NK-92 treated with Interleukin-12 subunit alpha and Interleukin-12 subunit beta, amount 100 ng/mL, for 24 hours (cell line): ENCODE data around the gene MBD5.
"Not testable (repeated sequence)": the region's sequence is repeated elsewhere in the genome, so short reads cannot be mapped to it uniquely, and the experiment has no call there.

Experiments used
- DNase-seq: peaks from one replicate; lab custom pipeline; 2025; lab: John Stamatoyannopoulos, UW

The MBD5 gene

DNA sequence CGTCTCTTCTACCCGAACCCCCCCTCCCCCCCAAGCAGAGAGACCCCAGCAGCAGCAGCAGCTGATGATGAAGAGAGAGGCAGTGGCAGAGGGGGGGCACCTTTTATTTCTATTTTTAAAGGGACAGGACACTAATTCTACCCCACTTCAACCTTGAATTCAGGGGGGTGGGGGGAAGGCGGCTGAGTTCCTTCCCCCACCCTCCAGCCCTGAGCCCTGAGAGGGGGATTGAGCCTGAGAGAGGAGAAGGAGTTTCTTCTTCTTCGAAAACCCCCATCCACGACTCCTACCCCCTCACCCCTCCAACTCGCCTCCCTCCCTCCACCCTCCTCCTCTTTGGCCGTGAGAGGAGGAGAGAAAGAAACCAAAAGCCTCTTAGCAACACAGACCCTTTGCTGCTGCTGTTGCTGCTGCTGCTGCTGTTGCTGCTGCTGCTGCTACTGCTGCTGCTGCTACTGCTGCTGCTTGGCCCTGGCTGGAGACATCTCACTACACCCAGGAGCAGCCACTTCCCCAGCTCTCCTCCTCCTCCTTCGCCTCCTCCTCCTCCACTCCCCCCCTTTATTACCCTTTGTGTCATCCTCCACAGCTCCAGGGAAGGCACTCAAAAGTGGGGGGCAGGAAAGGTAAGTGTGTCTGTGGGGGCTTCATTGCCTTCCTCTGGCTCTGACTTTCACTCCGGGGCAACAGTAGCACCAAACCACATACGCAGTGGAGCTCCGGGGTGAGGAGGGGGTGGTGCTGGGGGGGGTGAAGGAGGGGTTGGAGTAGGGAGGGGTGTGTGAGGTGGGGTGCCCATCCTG is at the start of gene MBD5:
MBD5 (plus strand) TSS at position 33 of the 803 bp plus-strand sequence.
- DNase-seq, result peak; percentile 29

DNA sequence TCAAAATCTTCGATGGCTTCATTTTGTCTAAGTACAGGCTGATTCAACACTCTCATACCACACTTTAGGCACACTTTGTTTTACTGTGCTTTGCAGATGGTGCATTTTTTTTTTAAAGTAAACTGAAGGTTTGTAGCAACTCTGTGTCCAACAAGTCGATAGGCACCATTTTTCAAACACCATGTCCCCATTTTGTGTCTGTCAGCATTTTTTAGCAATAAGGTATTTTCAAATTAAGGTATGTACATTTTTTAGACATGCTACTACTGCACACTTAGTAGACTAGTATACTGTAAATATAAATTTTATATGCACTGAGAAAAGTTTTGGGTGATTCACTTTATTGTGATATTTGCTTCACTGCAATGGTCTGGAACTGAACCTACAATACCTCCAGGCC is 44.8 kb upstream of the MBD5 start:
- no peak for DNase-seq

- no peak for DNase-seq
These were observed 43.2 kb upstream of the MBD5 start for GRCh38 chr2:147977679-147978078.

DNA sequence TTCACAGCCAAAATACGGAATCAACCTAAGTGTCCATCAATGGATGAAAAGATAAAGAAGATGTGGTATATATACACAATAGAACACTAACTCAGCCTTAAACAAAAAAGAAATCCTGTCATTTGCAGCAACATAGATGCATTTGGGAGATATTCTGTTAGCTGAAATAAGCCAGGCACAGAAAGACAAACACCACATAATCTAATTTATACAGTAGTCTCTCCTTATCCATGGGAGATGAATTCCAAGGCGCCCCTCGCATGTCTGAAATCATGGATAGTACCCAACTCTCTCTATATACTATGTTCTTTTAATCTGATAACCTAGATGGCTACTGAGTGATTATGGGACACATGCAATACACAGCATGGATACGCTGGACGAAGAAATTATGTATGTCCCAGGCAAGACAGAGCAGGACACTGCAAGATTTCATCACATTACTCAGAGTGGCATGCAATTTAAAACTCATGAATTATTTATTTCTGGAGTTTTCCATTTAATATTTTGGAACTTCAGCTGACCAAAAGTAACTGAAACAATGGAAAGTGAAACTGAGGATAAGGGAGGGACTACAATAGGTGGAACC is 39.9 kb upstream of the MBD5 start:
- no peak for DNase-seq

DNA sequence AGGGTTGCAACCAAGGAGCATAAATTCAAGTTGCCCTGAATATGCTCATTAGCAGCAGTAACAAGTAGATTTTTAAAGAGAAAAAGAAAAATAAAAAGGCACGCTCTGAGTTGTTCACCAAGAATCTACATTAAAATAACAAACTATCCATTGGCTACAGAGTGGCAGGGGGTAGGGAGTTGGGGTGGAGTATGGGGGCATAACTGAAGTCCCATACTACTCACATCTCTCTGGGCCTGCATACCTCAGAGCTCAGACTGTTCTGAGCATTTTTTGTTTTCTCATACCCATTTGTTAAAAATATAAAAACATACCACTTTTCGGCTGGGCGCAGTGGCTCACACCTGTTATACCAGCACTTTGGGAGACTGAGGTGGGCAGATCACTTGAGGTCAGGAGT is 31.8 kb upstream of the MBD5 start:
- no peak for DNase-seq

DNA sequence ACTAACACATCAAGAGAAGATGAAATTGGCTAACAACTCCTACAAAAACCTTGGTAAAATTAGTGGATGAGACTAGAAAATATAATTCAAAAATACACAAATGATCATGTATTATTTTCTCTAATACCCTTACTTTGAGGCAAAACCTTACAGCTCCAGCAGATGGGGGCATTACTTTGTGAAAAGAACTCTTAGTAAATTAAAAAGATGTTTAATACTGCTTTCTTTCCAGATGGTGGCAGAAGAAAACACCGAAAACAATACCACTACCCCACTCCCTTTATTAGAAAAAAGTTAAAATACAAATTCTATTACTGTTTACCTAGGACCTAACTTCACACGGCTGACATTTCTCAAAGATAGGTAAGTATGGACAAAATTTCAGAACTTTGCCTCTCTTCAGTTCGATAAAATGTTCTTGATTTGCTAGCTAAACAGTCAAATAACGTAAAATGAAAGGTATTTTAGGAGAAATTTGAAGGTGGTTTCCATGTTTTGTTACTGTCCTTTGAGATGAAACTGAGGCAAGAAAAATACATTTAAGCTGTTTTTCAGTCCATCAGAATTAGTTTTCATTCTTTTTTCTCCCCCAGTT is 31.0 kb upstream of the MBD5 start:
- no peak for DNase-seq

DNA sequence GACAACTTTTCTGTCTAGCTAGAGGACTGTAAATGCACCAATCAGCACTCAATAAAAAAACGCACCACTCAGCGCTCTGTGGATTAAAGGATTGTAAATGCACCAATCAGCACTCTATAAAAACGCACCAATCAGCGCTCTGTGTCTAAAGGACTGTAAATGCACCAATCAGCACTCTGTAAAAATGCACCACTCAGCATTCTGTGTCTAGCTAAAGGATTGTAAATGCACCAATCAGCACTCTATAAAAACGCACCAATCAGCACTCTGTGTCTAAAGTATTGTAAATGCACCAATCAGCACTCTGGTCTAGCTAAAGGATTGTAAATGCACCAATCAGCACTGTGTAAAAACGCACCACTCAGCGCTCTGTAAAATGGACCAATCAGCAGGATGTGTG is 25.9 kb upstream of the MBD5 start:
- DNase-seq, result not testable (repeated sequence)

DNA sequence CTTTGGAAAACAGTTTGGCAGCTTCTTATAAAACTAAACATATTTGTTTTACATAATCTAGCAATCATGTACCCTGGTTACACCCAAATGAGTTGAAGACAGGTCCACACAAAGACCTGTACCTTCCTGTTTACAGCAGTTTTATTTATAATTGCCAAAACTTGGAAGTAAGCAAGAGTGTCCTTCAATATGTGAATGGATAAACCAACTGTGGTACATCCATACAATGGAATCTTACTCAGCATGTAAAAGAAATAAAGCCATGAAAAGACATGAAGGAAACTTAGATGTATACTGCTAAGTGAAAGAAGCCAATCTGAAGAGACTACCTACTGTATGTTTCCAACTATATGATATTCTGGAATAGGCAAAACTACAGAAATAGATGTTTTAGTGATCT is 24.1 kb upstream of the MBD5 start:
- no peak for DNase-seq

- DNase-seq, result no peak
These were observed 22.7 kb upstream of the MBD5 start for GRCh38 chr2:147998203-147998602.

DNA sequence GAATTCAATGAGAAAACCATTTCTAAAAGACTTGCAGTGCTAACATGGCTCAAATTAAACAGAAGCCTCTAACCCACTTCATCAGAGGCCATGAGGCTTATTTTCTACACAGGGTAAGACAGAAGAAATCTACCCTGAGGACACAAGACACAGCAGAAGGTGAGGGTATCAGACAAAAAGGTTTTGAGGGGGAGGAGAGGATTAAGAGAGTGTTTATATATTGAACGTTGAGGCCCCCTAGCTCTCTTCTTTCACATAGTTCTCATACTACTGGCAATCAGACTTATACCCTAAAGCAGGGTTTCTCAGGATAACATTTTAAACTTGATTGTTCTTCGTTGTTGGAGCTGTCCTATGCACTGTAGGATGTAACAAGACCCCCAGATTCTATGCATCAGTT is 21.8 kb upstream of the MBD5 start:
- DNase-seq, result no peak

DNA sequence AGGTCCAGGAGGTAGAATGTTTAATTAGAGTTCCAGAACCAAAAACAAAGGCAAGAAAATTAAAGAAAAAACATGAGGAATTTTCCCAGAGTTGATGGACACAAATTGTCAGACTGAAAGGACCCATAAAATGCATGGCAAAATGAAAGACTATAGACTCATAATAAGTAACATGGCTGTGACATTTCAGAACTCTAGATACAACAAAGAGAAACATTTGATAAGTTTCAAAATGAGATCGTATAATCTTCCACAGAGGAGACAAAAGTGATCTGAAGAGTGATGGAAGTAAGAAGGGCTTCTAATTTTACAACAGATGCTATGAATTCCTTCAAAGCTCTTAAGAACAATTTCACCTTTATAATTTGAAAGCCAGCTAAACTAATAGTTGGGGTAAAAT is 20.8 kb upstream of the MBD5 start:
- DNase-seq, result no peak

DNA sequence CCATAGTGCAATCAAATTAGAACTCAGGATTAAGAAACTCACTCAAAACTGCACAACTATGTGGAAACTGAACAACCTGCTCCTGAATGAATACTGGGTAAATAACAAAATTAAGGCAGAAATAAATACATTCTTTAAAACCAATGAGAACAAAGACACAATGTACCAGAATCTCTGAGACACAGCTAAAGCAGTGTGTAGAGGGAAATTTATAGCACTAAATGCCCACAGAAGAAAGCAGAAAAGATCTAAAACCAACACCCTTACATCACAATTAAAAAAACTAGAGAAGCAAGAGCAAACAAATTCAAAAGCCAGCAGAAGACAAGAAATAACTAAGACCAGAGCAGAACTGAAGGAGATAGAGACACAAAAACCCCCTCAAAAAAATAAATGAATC is 18.5 kb upstream of the MBD5 start:
- DNase-seq, result not testable (repeated sequence)

DNA sequence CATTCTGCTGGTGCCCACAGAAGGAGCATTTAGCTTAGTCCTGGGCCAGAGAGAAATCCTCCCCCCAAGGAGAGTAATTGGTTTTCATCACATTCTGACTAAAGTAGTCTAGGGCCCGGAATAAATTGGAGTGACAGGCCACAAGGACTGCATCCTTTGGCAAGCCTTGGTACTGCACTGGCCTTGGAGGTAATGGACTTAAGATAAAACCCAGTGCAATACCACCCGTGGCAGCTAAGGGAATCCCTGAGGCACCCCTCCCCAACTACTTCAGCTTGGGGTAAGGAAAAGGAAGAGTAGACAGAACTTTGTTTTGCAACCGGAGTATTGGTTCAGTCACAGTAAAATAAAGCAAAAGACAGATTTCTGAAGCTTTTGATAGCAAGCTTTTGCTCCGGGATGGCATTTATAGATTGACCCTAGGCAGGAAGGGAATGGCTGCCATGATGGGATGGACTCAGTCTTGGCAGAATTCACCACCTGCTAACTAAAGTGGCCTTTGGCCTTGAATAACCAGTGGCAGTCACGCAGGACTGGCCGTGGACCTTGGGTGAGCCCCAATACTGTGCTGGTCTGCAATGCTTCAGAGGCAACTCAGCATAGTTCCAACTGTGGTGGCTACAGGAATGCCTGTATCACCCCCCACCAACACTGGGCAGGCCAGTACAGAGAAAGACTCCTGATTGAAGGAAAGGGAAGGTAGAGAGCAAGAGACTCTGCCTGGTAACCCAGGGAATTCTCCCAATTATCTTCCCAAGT is 14.5 kb upstream of the MBD5 start:
- no peak for DNase-seq

- DNase-seq, result no peak
These were observed 13.5 kb upstream of the MBD5 start for GRCh38 chr2:148007219-148007900.

DNA sequence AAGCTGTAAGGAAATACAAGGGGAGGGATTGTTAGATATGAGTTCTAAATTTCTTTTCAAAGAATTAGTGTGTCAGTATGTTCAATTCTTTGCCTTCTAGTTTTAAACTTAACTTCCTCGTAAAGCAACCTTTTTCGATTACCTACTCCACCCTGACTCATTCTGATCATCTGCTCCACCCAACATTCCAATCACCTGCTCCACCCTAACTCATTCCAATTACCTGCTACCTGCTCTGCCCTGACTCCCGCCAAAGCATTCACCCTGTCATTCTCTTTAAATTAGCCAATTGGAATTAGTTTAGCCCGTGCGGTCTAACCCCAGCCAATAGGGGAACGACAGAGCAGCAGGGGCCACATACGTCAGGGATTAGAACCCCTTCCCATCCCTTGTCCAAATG is 12.5 kb upstream of the MBD5 start:
- not testable (repeated sequence) for DNase-seq

GRCh38 chr2:148013876-148014275 is 7.0 kb upstream of the MBD5 start:
- DNase-seq, result no peak

- no peak for DNase-seq
These were observed 6.3 kb upstream of the MBD5 start for GRCh38 chr2:148014616-148015015.

- DNase-seq, result peak; percentile 98
These were observed 506 bp upstream of the MBD5 start, which contains the start of gene ORC4 for GRCh38 chr2:148020111-148021058. Gene ORC4 (minus strand): TSS chr2:148020737. CDS start chr2:147975958, 44,779 bp downstream.

DNA sequence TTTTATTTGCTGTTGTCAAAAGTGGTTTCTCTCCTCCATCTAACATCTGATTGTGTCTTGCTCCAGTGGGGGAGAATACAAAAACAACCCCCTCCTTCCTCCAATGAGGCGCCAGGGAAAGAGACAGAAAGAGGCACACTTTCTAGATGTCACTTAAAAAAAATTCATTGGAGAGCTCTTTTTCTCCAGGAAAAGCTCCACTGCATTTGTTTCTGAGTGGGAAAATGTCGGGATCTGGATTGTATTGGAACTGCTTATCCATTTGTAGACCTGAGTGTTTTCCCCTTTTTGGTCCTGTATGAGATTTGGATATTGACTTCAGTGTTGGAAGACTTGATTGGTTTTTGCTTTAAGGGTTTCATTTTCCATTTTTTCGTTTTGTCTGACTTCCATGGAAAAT is 995 bp downstream of the MBD5 start:
- DNase-seq, result no peak

GRCh38 chr2:148022351-148022750 is 1.5 kb downstream of the MBD5 start:
- DNase-seq, result no peak

GRCh38 chr2:148022882-148023281 is 2.0 kb downstream of the MBD5 start:
- DNase-seq, result no peak
